Keratinocyte (primary cell): ENCODE data around the gene URM1. TPM values are rescaled to one million over a fixed set of nuclear protein-coding genes. Genes with fewer than 3 reads are reported as not detected.

Experiments
- DNase-seq: peaks from one replicate; pipeline ENCODE4 v3.0.0-alpha.2; 2011; ENCODE audit warnings: low read depth, missing footprints, low spot score
- FAIRE-seq: peaks from 2 replicates; lab custom pipeline; 2011; peaks lifted over from hg19 to GRCh38; lab: Jason Lieb, UNC
- H2AFZ ChIP-seq: 2 replicates; pipeline ENCODE4 v1.6.0; 2012; ENCODE audit warnings: low read length, control low read depth, inconsistent platforms; ENCODE audit not compliant: control insufficient read depth
- H3K27ac ChIP-seq: 2 replicates; pipeline ENCODE4 v1.5.1; 2011; ENCODE audit warnings: low read length; ENCODE audit not compliant: control insufficient read depth, insufficient read depth
- H3K27me3 ChIP-seq: 3 replicates; pipeline ENCODE4 v1.6.0; 2011; ENCODE audit warnings: low read length; ENCODE audit not compliant: control insufficient read depth, insufficient read depth; ENCODE audit errors: extremely low read depth
- H3K36me3 ChIP-seq, 2 experiments: 2 replicates in 1 of 2; 3 replicates in 1 of 2; pipeline ENCODE4 v1.5.1; 2011; ENCODE audit warnings: low read length in 2 of 2, mild to moderate bottlenecking in 1 of 2; ENCODE audit not compliant: control insufficient read depth in 2 of 2, insufficient read depth in 2 of 2; ENCODE audit errors: extremely low read depth in 1 of 2
- H3K4me1 ChIP-seq: 3 replicates; pipeline ENCODE4 v1.5.1; 2011; ENCODE audit warnings: low read length; ENCODE audit not compliant: control insufficient read depth, insufficient read depth; ENCODE audit errors: extremely low read depth
- H3K4me2 ChIP-seq: 3 replicates; pipeline ENCODE4 v1.6.0; 2011; ENCODE audit warnings: low read depth, low read length; ENCODE audit not compliant: control insufficient read depth, insufficient read depth; ENCODE audit errors: extremely low read depth
- H3K4me3 ChIP-seq, 3 experiments: fragments of 200-600 bp in 1 of 3; sonication (generic) in 1 of 3; 2 replicates in 2 of 3; 3 replicates in 1 of 3; pipeline ENCODE4 v1.5.1; 2011 to 2016; ENCODE audit warnings: low read length in 3 of 3, mild to moderate bottlenecking in 3 of 3, control low read depth in 2 of 3, inconsistent platforms in 1 of 3, low read depth in 1 of 3, mixed read lengths in 1 of 3, mixed run types in 1 of 3, moderate library complexity in 1 of 3; ENCODE audit not compliant: control insufficient read depth in 2 of 3, insufficient read depth in 2 of 3; ENCODE audit errors: extremely low read depth in 1 of 3
- H3K79me2 ChIP-seq: 2 replicates; pipeline ENCODE4 v1.6.0; 2012; ENCODE audit warnings: low read length; ENCODE audit not compliant: control insufficient read depth, insufficient read depth
- H3K9ac ChIP-seq: 3 replicates; pipeline ENCODE4 v1.6.0; 2011; ENCODE audit warnings: low read length; ENCODE audit not compliant: control insufficient read depth, insufficient read depth; ENCODE audit errors: extremely low read depth
- H3K9me1 ChIP-seq: 3 replicates; pipeline ENCODE4 v1.6.0; 2011; ENCODE audit warnings: low read length; ENCODE audit not compliant: control insufficient read depth, insufficient read depth; ENCODE audit errors: extremely low read depth
- H3K9me3 ChIP-seq: 2 replicates; pipeline ENCODE4 v1.5.1; 2012; ENCODE audit warnings: low read depth, low read length; ENCODE audit not compliant: control insufficient read depth
- H4K20me1 ChIP-seq: 3 replicates; pipeline ENCODE4 v1.6.0; 2011; ENCODE audit warnings: low read length; ENCODE audit not compliant: control insufficient read depth, insufficient read depth; ENCODE audit errors: extremely low read depth
- CTCF ChIP-seq, 3 experiments: IDR thresholded peaks in 1 of 3; conservative IDR thresholded peaks in 1 of 3; optimal IDR thresholded peaks in 1 of 3; 2 replicates in 2 of 3; 3 replicates in 1 of 3; pipeline versions ENCODE3 to v1.5.1; 2011; ENCODE audit warnings: low read length in 3 of 3, mild to moderate bottlenecking in 3 of 3, moderate library complexity in 2 of 3, control low read depth in 1 of 3, inconsistent platforms in 1 of 3; ENCODE audit not compliant: insufficient read depth in 2 of 3; ENCODE audit errors: extremely low read depth in 1 of 3
- EZH2 ChIP-seq: IDR thresholded peaks from one replicate; pipeline ENCODE4 v1.6.1; 2012; ENCODE audit warnings: inconsistent platforms, mild to moderate bottlenecking, low read length, moderate library complexity
- dilution Hi-C: fragments of 300-500 bp; cut with MboI; formaldehyde crosslinking; loops from one replicate; pipeline ENCODE4 v1.7.0; 2020; ENCODE audit warnings: low sequenced_read_pairs; ENCODE audit not compliant: extremely low pct_ligation_motif_present
- polyA plus RNA-seq, 5 experiments: library from polyadenylated mRNA; depleted of rRNA in 3 of 5; stranded (reverse) in 3 of 5; stranded (forward) in 1 of 5; unstranded in 1 of 5; fragments of >200 nt; gene quantifications; 1 replicate in 1 of 5; 2 replicates in 3 of 5; 3 replicates in 1 of 5; pipeline versions ENCODE4 v1.2.1 to v1.2.3, GENCODE V29; 2011 to 2012; ENCODE audit warnings: missing spikeins in 2 of 5, low read depth in 1 of 5, low replicate concordance in 1 of 5

Gene URM1
- polyA plus RNA-seq, 1 donor (not counting 4 experiments of a cell fraction or from before 2014, with no cell fraction given): 29.1 TPM

GRCh38 chr9:128335161-128335560 is 36.0 kb upstream of the URM1 start:
- Histone ChIP-seq H3K4me3 (no peak overlapping the region), H3K27ac (no peak overlapping the region), H3K79me2 (no peaks in the 10 kb centered on the region), H3K36me3 (peaks cover 3 to 10% of the 10 kb centered on the region in 2 experiments), H3K27me3 (no peaks in the 10 kb centered on the region), H3K4me1 (no peaks in the 10 kb centered on the region), H4K20me1 (no peaks in the 10 kb centered on the region), H3K9ac (no peak overlapping the region), H3K9me1 (no peaks in the 10 kb centered on the region), H3K4me2 (no peak overlapping the region), H2AFZ (no peak overlapping the region), H3K9me3 (no peaks in the 10 kb centered on the region)
- TF ChIP-seq CTCF (optimal IDR thresholded peaks at IDR 0.05 in 1 of 3, IDR thresholded peaks at IDR 0.05 in 1 of 3, conservative IDR thresholded peaks at IDR 0.05 in 1 of 3; ENCODE audit: extremely low read depth in 1 of 3, insufficient read depth in 2 of 3, low read length in 3 of 3) (no peak), EZH2 (no peak)
- DNase-seq (no peak), FAIRE-seq (no peak)
- dilution Hi-C loops: no loop called here

DNA sequence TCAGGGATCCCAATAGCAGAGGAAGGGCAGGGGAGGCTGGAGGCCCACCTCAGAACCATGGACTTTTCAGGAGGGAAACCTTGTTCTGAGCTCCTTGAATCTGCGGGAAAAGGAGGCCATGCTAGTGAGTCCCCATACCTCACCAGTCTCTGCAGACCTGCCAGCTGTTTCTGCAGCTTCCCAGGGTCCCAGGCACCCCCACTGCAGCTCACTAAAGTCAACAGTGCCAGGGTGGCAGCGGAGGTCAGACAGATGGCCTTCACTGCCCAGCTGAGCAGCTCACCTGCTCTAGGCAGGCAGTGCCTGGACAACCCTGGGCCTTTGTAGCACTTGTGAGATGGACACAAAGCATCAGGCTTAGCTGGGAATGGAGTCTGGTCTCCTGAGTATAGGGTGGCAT is 35.3 kb upstream of the URM1 start:
- no peak overlapping the region for H3K4me2 ChIP-seq
- dilution Hi-C loops: no loop called here
- H3K9me3 ChIP-seq: no peaks in the 10 kb centered on the region
- no peaks in the 10 kb centered on the region for H3K4me1 ChIP-seq
- DNase-seq (no peak), FAIRE-seq (no peak)
- no peaks in the 10 kb centered on the region for H3K27me3 ChIP-seq
- H3K4me3 ChIP-seq: no peak overlapping the region
- H3K36me3 ChIP-seq: peaks cover 3 to 10% of the 10 kb centered on the region in 2 experiments
- no peaks in the 10 kb centered on the region for H4K20me1 ChIP-seq
- H2AFZ ChIP-seq: no peak overlapping the region
- H3K27ac ChIP-seq: no peak overlapping the region
- H3K9ac ChIP-seq: no peak overlapping the region
- H3K79me2 ChIP-seq: peaks cover 2% of the 10 kb centered on the region
- no peaks in the 10 kb centered on the region for H3K9me1 ChIP-seq
- TF ChIP-seq CTCF (optimal IDR thresholded peaks at IDR 0.05 in 1 of 3, IDR thresholded peaks at IDR 0.05 in 1 of 3, conservative IDR thresholded peaks at IDR 0.05 in 1 of 3; ENCODE audit: extremely low read depth in 1 of 3, insufficient read depth in 2 of 3, low read length in 3 of 3) (no peak), EZH2 (no peak)
